Cardiac muscle cell (in vitro differentiated cells and primary cell): ENCODE results near the gene MC2R. TPM values are rescaled to one million over a fixed set of nuclear protein-coding genes. Genes with fewer than 3 reads are reported as not detected.

Source experiments
- DNase-seq, 2 donors: peaks; one replicate each; pipeline versions ENCODE4 v3.0.0 to v3.0.0-alpha.2; 2010 to 2017; ENCODE audit warnings: low read depth in 1 of 2, low spot score in 1 of 2
- H3K27ac ChIP-seq: fragments of 200-600 bp; sonication (generic); 2 replicates; pipeline ENCODE4 v1.5.1; 2016
- H3K27me3 ChIP-seq: fragments of 200-600 bp; sonication (generic); 2 replicates; pipeline ENCODE4 v1.6.0; 2016; ENCODE audit warnings: control low read depth
- H3K36me3 ChIP-seq: fragments of 200-600 bp; sonication (generic); 2 replicates; pipeline ENCODE4 v1.5.1; 2016; ENCODE audit warnings: control low read depth
- H3K4me1 ChIP-seq: fragments of 200-600 bp; sonication (generic); 2 replicates; pipeline ENCODE4 v1.8.1; 2017; ENCODE audit warnings: low read depth, mild to moderate bottlenecking, mixed run types
- H3K4me3 ChIP-seq: fragments of 200-600 bp; sonication (generic); 2 replicates; pipeline ENCODE4 v1.5.1; 2016; ENCODE audit warnings: mild to moderate bottlenecking
- H3K9me3 ChIP-seq: fragments of 200-600 bp; sonication (generic); 2 replicates; pipeline ENCODE4 v1.5.1; 2017; ENCODE audit warnings: low read depth, mild to moderate bottlenecking, control low read depth
- polyA plus RNA-seq: library from polyadenylated mRNA; unstranded; fragments of >200 nt; fragmentation: Nextera tagmentation; extraction: Ambion mirVana; gene quantifications from 2 replicates; pipeline ENCODE4 v1.2.1, GENCODE V29; 2016
- total RNA-seq: library from RNA; depleted of rRNA; stranded (reverse); fragments of >200 nt; gene quantifications from 2 replicates; pipeline ENCODE4 v1.2.3, GENCODE V29; 2016
- TF ChIP-seq, protein P1 (sequence below): IDR thresholded peaks from 2 replicates; pipeline ENCODE4 v1.5.1; 2012; ENCODE audit warnings: low read depth, mild to moderate bottlenecking, low read length

MC2R gene
- total and polyA plus RNA-seq, 2 experiments from 2014 or later: not detected

DNA sequence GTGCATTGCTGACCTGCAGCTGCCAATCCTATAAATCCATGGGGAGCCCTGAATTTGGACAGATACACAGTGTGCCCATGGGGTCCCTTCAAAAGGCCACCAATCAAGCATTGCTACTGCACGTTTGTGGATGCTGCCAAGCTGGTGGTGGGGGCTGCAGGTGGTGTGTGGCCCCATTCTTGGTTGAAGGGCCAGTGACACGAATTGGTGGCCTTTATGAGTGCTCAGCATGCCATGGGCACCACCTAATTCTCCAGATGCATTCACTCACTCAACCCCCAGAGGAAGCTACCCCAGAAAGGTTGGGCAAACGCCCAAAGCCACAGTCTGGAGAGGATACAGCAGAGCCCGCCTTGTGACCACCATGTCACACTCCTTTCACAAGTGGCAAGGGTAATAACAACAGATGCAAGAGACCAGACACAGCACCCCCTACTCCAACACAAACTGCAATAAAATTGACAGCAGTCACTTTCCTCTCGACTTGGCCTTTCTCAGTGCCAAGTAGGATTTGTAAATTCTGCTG lies 27.1 kb downstream of the MC2R start:
- no peaks in the 10 kb centered on the region for H3K9me3 ChIP-seq
- DNase-seq: no peak
- no peaks in the 10 kb centered on the region for H3K4me1 ChIP-seq
- H3K36me3 ChIP-seq: no peaks in the 10 kb centered on the region
- H3K27me3 ChIP-seq: no peaks in the 10 kb centered on the region
- TF ChIP-seq, protein P1, sequence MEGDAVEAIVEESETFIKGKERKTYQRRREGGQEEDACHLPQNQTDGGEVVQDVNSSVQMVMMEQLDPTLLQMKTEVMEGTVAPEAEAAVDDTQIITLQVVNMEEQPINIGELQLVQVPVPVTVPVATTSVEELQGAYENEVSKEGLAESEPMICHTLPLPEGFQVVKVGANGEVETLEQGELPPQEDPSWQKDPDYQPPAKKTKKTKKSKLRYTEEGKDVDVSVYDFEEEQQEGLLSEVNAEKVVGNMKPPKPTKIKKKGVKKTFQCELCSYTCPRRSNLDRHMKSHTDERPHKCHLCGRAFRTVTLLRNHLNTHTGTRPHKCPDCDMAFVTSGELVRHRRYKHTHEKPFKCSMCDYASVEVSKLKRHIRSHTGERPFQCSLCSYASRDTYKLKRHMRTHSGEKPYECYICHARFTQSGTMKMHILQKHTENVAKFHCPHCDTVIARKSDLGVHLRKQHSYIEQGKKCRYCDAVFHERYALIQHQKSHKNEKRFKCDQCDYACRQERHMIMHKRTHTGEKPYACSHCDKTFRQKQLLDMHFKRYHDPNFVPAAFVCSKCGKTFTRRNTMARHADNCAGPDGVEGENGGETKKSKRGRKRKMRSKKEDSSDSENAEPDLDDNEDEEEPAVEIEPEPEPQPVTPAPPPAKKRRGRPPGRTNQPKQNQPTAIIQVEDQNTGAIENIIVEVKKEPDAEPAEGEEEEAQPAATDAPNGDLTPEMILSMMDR: no peak
- no peak overlapping the region for H3K27ac ChIP-seq
- no peak overlapping the region for H3K4me3 ChIP-seq

DNA sequence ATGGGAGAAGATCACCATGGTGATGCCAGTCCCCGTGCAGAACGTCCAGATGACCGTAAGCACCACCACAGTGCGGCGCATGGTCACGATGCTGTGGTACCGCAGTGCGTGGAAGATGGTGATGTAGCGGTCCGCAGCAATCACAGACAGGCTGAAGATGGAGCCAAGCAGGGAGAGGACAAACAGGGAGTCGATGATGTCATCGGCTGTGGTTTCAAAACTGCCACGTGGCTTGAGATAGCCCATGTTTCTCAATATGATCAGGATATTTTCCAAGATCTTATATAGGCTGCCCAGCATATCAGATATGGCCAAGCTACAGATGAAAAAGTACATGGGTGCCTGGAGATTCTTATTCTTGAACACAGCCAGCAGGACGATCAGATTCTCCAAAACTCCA lies 30.3 kb downstream of the MC2R start:
- no peak overlapping the region for H3K4me3 ChIP-seq
- H3K27me3 ChIP-seq: no peaks in the 10 kb centered on the region
- TF ChIP-seq, protein P1: no peak
- DNase-seq: no peak
- no peak overlapping the region for H3K27ac ChIP-seq
- no peaks in the 10 kb centered on the region for H3K9me3 ChIP-seq
- no peaks in the 10 kb centered on the region for H3K36me3 ChIP-seq
- no peaks in the 10 kb centered on the region for H3K4me1 ChIP-seq

DNA sequence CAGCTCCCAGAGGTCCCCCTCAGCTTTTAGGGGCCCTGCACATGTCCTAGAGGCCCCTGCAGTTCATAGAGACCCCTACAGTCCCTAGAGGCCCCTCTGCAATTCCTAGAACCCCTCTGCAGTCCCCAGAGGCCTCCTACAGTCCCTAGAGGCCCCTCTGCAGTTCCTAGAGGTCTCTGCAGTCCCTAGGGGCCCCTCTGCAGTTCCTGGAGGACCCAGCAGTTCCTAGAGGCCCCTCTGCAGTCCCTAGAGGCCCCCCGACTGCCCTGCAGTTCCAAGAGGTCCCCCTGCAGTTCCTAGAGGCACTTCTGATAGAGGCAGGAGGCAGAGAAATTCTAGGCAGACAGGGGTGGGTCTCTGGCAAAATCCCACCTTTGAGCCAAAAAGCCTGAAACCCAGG lies 35.4 kb downstream of the MC2R start:
- H3K9me3 ChIP-seq: no peaks in the 10 kb centered on the region
- H3K27me3 ChIP-seq: no peaks in the 10 kb centered on the region
- TF ChIP-seq, protein P1: no peak

DNA sequence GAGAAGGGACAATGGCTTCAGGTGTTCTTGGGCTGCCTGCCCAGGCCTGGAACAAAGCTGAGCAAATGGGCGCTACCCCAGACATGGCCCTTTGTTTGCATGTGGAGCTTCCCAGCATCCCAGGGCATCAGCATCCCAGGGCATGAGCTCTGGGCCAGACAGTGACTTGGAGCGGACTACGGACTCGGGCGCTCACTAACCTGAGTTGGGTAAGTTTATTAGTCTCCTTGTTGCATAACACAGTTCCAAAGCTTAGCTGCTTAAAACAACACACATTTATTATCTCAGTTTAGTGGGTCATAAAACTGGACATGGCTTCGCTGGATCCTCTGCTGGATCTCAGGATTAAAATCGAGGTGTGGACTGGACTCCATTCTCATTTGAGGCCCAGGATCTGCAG lies 35.8 kb downstream of the MC2R start:
- no peak for DNase-seq
- Histone ChIP-seq H3K27ac (no peak overlapping the region), H3K27me3 (no peaks in the 10 kb centered on the region), H3K4me1 (no peaks in the 10 kb centered on the region), H3K4me3 (no peak overlapping the region), H3K36me3 (no peaks in the 10 kb centered on the region), H3K9me3 (no peaks in the 10 kb centered on the region)
- TF ChIP-seq, protein P1: no peak

More for the DNA sequence above, 35.4 kb downstream of the MC2R start:
- Histone ChIP-seq H3K4me3 (no peak overlapping the region), H3K4me1 (no peaks in the 10 kb centered on the region), H3K36me3 (no peaks in the 10 kb centered on the region), H3K27ac (no peak overlapping the region)
- DNase-seq: no peak

DNA sequence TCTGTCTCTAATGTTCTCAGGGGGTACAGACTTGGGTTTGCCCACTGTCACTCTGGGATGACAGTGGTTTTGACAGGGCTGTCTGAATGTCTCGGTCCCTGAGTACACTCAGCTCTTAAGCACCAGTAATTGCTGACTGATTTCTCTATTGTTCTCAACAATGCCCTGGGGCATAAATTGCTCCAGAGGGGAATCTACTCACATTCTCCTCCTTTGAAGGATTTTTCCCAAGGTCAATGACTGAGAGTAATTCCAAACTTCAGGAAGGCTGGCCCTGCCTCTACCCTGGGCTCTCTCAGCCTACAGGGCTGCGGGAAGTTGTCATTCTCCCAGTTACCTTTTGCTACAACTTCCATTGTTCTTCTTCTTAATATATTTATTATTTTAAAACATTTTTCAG lies 36.5 kb downstream of the MC2R start:
- H3K4me3 ChIP-seq: no peak overlapping the region
- TF ChIP-seq, protein P1: no peak
- H3K4me1 ChIP-seq: no peaks in the 10 kb centered on the region
- H3K9me3 ChIP-seq: no peaks in the 10 kb centered on the region
- no peak overlapping the region for H3K27ac ChIP-seq
- H3K27me3 ChIP-seq: no peaks in the 10 kb centered on the region
- H3K36me3 ChIP-seq: no peaks in the 10 kb centered on the region
- DNase-seq: no peak

DNA sequence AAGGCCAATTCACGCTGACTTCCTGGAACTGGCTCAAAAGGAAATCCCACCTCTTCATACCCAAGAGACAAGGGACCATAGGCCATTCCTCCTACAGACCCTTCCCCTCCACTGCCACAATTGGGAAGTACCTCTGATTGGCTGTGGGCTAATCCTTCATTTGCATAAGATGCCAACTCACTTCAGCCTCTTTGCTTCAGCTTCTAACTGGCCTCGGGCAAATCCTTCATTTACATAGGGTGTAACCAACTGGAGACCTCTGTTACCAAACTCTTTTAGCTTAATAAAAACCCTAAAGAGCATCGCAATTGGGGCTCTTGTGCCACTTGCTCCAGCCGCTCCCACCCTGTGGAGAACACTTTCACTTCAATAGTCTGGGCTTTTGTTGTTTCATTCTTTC lies 38.2 kb downstream of the MC2R start:
- TF ChIP-seq, protein P1: no peak
- Histone ChIP-seq H3K36me3 (no peaks in the 10 kb centered on the region), H3K27ac (no peak overlapping the region), H3K4me3 (no peak overlapping the region), H3K27me3 (peaks cover under 1% of the 10 kb centered on the region), H3K4me1 (no peaks in the 10 kb centered on the region), H3K9me3 (no peaks in the 10 kb centered on the region)
- no peak for DNase-seq
